Renal cortical epithelial cell (primary cell): Measurements from ENCODE around the gene ELOVL1. TPM values are rescaled to one million over a fixed set of nuclear protein-coding genes. Genes with fewer than 3 reads are reported as not detected.
"Not testable (repeated sequence)": the region's sequence is repeated elsewhere in the genome, so short reads cannot be mapped to it uniquely, and the experiment has no call there.

Source experiments
- DNase-seq: peaks from one replicate; pipeline ENCODE4 v3.0.0-alpha.2; 2011; ENCODE audit warnings: low read depth
- total RNA-seq: library from RNA; depleted of rRNA; stranded (reverse); fragments of >200 nt; gene quantifications from 2 replicates; pipeline ENCODE4 v1.2.3, GENCODE V29; 2014

ELOVL1 gene
- total RNA-seq = 59.0 and 99.5 TPM in 2 replicates

DNA sequence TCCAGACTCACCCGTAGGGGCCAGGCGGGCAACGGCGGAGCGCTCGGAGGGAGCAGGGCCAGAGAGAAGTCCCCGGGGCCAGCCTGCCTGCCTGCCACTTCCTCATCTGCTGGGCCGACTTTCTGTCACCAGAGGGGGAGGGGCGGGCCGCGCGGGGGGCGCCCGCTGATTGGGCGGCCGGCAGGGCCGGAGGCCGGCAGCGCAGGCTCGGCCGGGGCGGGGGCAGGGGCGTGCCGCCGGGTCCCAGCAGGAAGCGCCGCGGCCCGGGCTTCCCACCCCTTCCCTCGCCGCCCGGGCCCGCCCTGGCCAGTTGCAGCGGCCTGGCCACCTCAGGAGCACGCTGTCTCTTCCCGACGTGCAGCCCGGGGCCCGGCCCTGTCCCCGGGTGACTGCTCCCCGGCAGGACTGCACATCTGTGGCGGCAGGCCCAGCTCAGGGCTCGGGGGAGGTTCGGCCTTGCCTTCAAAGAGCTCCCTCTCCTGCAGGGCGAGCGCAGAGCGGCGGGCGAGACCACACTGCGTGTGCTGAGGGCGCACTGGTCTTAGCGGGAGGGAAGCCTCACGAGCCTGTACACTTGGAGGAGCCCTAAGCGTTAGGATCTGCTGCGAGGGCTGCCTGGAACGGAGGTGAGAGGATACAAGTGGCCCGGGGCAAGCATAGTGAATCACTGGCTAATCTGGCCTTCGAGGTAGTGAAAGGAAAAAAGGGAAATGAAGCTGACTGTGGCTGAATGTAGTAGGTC lies at the start of gene ELOVL1:
TSS of gene ELOVL1 (minus strand) at position 108 of the 742 bp plus-strand sequence. CDS start 2,402 bp downstream, outside the sequence.
- DNase-seq = peak; percentile 76

DNA sequence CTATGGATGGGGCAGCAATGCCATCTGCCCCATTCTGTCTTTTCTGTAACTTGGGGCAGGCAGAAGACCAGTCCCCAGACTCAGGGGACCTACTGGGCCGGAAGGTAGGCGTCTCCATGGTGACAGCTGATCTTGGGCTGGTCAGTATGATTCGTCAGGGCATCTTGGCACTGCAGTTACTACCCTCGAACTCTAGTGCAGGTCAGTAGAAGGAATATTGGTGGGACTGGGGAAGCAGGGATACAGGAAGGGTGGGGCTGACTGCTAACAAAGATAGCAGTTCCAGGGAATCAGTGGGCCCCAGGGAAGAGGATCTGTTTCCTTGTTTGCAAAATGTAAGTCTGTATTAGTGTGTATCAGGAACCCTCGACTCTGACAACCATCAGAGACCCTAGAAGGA lies 48.1 kb upstream of the ELOVL1 start:
- DNase-seq = no peak

DNA sequence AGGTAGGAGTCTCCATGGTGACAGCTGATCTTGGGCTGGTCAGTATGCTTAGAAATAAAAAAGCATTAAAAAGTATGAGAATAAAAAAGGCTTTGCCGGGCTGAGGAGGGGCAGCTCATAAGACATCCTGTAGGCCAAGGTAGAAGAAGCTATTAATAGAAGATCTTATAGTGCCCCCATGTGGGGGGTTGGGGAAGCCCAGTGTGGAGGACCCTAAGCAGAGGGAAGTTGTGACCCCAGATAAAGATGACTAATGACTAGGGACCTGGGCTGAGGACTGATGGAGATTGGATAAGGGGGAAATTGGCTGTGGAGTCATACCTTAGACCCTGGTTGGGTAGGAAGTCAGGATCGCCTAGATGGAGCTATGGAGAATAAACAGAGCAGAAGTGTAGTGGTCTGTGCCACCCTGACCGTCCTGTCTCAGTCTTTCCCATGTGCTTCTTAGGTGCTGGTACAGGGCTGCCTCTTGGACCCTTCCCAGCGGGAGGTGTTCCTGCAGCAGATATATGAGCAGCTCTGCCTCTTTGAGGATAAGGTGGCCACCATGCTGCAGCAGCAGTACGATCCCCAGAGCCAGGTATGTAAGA lies 46.9 kb upstream of the ELOVL1 start:
- DNase-seq = peak; percentile 48

DNA sequence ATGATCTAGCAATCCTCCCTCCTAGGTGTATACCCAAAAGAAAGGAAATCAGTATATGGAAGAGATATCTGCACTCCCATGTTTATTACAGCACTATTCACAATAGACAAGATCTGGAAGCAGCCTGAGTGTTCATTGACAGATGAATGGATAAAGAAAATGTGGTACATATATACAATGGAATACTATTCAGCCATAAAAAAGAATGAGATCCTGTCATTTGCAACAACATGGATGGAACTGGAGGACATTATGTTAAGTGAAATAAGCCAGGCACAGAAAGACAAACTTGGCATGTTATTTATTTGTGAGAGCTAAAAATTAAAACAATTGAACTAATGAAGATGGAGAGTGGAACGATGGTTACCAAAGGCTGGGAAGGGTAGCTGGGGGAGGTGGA lies 45.6 kb upstream of the ELOVL1 start:
- not testable (repeated sequence) for DNase-seq

DNA sequence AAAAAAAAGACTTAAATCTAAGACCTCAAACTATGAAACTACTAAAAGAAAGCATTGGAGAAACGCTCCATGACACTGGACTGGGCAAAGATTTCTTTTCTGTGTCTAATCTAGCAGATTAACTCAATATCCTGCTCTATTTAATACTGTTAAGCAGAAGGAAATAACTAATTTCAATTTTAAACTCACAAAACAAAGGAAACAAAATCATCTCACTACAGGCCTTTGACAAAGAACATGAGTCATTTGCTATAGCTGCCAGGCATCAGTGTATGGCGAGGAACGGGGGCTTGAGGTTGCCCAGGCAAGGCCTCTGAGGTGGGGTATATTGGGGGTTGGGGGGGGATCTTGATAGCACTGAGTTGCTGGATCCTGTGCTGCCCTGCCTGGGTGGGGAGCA lies 42.8 kb upstream of the ELOVL1 start:
- DNase-seq = no peak

DNA sequence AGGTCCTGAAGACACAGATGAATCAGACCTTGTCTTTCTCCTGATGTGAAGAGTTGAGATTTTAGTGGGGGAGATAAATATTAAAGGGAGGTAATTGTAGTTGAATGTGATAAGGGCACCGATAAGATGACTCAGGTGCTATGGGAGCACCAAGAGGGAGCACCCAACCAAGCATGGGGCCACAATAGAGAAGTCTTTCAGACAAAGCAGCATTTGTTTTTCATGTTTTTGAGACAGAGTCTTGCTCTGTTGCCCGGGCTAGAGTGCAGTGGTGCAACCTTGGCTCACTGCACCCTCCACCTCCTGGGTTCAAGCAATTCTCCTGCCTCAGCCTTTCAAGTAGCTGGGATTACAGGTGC lies 38.0 kb upstream of the ELOVL1 start:
- no peak for DNase-seq

DNA sequence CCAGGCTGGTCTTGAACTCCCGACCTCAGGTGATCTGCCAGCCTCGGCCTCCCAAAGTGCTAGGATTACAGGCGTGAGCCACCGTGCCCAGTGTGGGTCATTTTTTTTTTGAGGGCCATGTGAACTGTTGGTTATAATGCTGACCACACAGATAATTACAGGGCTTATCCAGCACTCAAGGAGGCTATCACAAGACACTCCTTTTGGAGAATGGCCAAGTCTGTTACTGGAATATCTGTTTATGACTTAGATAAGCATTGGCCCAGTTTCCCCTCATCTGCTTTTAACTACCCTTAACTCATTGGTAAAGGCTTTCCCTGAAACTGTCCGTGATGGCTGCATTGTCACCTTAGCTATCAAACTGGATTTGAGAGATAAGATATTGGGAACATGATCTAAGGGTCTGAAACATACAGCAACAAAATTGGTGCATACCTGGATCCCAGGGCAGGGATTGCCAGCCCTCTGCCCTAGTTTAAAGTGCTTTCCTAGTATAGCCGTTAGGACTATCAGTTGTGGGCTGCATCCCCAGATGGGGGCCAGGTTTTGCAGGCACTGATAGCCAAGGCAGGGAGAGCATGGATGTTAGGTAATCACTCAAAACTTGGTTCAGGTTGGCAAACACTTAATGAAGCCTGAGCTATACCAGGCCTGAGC lies 37.5 kb upstream of the ELOVL1 start:
- DNase-seq = no peak

DNA sequence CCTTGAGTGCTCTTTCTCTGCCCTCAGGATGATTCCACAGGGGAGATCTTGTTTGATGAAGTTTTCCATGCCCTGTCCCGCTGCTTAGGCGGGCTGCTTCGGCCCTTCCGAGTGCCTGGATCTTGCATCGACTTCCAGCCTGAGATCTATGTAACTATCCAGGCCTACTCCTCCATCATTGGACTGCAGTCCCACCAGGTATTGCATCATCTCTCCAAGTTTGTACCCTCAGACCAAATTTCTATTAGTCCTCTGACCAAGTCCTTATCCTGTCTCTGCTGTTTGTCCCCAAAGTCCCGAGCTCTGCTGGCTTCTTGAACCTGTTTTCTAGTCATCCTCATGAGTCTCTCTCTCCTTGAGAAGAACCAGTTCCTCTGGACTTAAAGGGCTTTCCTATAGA lies 36.5 kb upstream of the ELOVL1 start:
- DNase-seq = no peak

DNA sequence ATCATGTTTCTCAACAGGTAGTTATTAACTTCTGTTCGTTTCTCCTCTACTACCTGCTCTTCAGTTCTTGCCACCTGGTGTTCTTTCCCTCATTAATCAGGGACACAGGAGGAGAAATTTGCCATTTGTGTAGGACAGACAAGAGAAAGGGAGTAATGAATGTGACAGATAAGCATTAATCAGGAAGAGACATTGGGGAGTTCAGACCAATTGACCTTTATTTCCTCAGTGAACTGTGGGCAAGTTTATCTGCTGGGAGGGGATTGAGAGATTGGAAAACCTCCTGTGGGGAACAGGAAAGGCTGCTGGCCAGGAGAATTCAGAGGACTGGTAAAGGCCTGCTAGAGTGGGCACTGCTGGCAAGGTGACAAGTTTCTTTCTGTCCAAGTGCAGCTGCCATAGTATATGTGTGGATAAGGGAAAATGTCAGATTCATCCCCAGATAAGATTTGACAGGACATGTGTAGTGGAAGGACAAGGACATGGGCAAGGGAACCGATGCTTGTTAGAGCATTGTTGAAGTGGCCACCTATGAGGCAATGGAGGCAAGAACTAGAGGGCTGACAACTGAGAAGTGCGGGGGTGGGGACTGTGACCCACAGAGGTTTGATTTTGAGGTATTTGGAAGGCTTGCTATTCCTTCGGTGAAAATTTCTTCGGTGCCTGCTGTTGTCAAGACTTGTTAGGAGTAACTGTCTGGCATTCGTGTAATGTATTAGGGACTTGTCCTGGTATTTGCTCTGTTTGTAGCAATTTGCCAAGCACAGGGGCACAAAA lies 34.5 kb upstream of the ELOVL1 start:
- DNase-seq = no peak

DNA sequence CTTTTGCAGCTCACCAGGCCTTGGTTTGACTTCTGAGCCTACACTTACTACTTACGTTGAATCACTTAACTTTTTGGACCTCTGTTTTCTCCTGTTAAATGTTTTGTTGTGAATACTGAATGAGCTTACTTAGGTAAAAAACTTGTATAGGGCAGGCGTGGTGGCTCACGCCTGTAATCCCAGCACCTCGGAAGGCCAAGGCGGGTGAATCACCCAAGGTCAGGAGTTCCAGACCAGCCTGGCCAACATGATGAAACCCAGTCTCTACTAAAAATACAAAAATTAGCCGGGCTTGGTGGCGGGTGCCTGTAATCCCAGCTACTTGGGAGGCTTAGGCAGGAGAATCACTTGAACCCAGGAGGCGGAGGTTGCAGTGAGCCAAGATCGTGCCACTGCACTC lies 32.6 kb upstream of the ELOVL1 start:
- DNase-seq = not testable (repeated sequence)

DNA sequence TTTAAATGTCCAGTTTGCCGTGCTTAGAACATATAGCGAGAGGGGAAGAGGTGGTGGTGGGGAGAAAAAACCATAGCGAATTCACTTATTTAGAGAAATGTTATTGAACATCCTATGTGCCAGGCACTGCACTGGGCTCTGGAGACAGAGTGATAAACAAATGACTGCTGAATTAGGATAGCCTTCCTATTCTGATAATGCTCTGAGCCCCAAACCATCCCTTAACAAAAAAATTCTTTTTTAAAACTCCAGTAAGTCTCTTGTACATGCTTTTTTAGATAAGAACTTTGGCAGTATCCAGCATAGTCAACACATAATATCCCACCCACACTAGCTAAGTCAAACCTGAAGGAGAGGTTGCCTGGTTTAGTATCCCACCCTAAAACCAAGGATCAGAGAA lies 30.4 kb upstream of the ELOVL1 start:
- no peak for DNase-seq

DNA sequence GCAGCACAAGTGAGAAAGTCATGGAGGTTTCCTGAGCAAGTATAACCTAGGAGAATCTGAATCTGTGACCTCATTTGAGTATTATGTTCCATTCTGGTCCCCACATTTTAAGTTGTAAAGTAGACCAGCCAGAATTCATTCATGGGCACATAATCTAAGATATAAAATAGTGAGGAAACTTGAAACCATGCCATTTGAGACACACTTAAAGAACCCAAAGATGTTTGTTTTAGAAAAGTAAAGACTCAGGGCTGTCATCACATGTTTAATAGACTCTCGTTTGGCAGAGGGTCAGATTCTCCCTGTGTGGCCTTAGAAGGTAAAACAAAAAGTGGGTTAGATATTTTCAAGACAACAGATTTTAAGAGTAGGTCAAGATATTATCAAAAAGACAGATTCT lies 28.2 kb upstream of the ELOVL1 start:
- DNase-seq = no peak

DNA sequence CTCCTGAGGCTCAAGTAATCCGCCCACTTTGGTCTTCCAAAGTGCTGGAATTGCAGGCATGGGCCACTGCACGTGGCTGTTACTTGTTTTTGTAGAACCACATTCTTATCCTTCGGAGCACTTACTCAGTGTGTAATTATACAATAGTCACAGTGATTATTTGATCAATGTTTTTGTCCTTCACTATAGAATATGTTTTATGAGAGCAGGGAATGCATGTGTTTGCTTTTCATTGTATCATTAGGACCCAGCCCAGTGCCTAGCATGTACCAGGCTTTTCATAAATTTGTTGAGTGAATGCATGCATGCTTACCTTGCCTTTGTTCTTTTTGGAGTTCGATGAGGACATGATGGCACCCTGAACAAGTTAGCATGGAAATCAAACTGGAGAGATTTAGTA lies 27.7 kb upstream of the ELOVL1 start:
- DNase-seq = no peak

DNA sequence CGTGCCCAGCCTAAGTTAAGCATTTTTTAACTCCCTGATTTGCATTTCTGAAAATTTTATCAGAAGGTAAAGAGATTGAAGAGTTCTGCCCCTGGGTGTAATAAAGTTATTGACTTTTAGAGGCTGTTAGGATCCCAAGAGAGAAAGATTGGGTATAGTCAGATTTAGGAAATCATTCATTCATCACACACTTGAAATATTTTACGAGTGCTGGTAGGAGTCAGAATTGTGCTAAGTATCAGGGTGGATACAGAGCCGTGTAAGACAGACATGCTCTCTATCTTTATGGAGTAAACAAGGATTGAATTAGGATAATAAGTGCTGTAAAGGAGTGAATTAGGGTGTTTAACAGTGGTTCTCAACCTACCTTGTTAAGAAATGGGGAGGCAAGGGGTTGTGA lies 24.9 kb upstream of the ELOVL1 start:
- DNase-seq = no peak

DNA sequence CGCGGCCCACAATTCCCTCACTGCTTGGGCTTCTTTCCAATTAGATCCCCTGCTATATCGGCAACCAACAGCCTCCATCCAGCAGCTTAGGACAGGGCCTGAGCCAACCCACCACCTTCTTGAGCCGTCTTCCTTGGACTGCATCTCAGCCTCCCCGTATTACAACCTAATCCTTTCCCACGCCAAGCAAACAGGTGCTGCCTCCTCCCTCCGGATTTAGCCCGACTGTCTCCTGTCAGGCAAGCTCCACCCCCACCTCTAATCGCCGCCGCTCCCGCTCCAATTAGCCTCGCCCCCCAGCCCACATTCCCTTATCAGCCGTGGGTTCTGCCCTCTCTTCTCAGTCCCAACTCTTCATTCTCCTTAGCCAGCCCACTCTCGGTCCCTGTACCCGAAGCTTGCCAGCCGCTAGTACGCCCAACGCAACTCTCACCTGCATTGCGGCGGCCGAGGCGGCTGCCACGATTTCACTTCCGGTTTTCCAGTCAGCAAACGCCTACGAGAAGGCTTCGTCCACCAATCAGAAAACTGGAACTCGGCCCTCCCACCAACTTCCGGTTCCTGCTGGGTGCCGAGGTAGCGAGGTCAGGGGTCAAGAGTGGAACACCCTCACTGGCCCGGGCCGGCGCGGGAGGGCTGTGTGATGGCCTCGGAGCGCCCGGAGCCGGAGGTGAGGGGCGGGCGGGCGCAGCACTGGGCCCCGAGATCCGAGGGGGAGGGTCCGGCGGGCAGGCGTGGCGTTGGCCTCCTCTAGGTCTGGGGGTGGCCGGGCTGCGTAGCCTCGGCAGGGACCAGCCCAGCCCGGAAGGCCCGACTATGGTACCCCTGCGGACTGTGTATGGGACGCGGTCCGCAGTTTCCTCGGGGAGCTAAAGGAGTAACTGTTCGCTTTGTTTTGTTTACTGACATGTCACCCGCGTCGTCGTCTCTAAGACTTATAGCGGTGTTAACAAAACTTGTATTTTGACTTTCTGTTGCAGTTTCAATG lies 21.8 kb upstream of the ELOVL1 start, which contains the start of the genes MED8 and SZT2:
TSS of gene MED8 (minus strand) at position 475 of the 988 bp plus-strand sequence. CDS start at position 439, 36 bp downstream.
TSS of gene SZT2 (plus strand) at position 574 of the 988 bp plus-strand sequence. CDS start at position 644, 70 bp downstream.
- peak; percentile 92 for DNase-seq

DNA sequence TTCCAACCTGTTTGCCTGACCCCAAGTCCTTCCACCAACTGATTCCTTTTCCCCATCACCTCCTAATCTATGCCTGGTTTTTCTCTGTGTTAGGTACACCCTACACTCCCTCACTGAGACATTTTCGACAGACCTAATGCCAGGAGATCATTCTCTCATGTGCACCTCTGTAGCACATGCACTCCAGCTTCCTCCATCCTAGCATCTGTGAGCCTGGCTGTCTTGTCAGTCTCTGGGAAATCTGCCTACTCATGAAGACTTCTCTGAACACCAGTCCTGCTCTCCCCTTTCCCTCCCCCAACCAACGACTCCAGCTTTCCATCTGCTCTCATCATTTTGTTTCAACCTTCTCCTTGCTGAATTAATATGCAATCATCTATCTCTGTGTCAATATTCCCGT lies 20.8 kb upstream of the ELOVL1 start:
- DNase-seq = no peak

DNA sequence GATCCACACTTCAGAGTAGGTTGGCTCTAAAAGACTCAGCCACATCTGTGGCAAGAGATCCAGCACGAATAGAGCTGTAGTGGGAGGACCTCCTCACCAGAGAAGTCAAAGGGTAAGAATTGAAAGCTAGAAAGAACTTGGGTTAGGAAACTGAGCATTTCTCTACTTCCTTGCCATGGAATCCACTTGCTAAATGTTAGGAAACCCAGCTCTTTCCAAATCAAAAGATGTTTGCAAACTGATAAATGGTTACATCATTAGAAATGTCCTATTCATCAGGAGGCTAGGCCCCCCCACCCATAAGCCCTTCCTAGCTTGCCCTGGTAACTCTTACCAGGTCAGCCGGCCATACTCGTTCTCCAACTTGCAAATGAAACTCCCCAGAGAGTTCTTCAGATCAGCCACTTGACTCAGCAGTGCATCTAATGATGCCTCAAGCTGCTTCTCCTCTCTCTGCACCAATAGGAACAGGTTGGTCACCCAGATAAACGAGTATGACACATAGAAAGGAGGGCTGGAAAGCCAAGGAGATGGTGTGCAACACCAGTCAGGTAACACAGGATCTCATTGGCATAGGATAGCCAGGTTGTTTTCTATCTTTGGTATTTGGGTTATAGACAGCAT lies 20.3 kb upstream of the ELOVL1 start:
- no peak for DNase-seq

DNA sequence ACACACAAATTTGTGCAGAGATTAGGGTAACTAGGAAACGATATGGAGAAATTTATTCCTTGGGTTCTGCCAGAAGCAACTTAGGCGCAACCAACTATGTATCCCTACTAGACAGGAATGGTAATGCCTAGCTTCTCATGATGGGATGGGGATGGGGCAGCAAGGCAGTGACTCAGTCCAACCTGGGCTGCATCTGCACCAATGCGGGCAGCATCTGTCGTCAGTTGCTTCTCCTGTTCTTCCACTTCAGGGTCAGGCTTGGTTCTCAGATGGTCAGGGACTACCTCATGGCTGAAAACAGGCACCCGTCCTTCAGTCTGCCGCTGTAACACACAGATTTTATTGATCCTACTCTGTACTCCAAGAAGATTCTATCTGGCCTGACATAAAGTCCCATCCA lies 18.9 kb upstream of the ELOVL1 start:
- no peak for DNase-seq

DNA sequence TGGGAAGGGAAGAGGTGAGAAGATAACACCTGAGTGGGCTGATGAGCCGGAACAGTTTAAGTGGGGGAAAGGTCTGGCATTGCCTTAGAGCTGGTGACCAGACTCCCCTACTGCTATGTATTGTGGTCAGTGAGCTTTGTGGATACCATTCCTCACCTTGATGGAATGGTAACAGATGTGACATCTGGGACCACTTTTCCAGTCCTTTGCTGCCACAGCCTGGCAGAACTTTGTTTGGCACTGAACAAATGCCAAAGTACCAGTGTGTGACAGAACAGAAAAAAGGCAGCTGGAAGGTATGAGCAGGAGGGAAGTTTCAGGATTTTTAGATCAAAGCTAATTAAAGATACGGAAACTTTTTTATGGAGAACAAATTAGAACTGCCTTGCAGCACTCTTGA lies 15.6 kb upstream of the ELOVL1 start:
- peak; percentile 18 for DNase-seq

DNA sequence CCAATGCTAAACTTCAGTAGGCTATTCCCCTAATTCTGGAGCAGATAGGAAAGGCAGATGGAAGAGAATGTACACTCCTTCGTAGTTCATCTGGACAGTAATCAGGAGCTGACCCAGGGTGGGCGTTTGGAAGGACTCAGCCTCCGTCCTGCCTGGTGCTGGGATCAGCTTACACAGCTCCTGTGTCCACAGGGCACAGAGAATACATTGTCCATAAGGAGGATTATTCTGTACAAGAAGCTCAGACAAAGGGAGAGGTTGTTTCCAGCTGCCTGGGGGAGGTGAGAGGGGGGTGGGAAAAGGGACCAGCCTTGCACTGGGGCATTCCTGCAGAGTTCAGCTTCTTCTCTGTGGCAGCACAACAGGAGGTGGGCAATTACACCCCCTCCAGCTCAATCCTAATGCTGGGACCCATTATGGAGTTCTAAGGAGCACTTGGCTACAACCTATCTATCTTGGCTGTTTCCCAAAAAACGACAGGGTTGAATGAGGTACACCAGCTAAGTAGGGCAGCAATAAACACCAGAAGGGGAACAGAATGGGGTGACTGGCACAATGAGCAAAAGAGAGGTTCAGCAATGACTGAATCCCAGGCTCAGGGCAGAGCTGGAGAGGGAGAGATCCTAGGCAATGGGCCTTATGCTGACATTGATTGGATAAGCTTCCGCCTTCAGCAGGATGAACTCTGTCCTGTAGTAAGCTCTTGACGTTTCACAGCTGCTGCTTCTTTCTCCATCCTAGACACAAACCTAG lies 14.4 kb upstream of the ELOVL1 start:
- DNase-seq = no peak
